K562 (cell line): Measurements from ENCODE around the gene ALDH7A1. TPM values are rescaled to one million over a fixed set of nuclear protein-coding genes. Genes with fewer than 3 reads are reported as not detected.

Experiments
- CBFA2T3 ChIP-seq: fragments of 450-650 bp; IDR thresholded peaks from 2 replicates; pipeline ENCODE4 v1.6.1; 2017
- EGR1 ChIP-seq: fragments of 450-650 bp; conservative IDR thresholded peaks from 2 replicates; pipeline ENCODE4 v1.6.1; 2017; ENCODE audit warnings: mild to moderate bottlenecking
- TEAD1 ChIP-seq, 2 experiments: fragments of 450-650 bp in 1 of 2; sonication (generic) in 1 of 2; formaldehyde crosslinking; IDR thresholded peaks; 2 replicates each; pipeline versions ENCODE4 v1.4.0 to v1.8.0; 2020 to 2022; ENCODE audit warnings: mild to moderate bottlenecking in 2 of 2, missing genetic modification reagents in 1 of 2
- polyA plus RNA-seq, 8 experiments: library from polyadenylated mRNA; depleted of rRNA in 4 of 8; stranded (reverse) in 5 of 8; unstranded in 3 of 8; fragments of >200 nt; fragmentation: Nextera tagmentation in 2 of 8; fragmentation: Illumina TruSeq in 1 of 8; extraction: Ambion mirVana in 2 of 8; extraction: Trizol in 1 of 8; gene quantifications; 2 replicates each; pipeline versions ENCODE4 v1.2.1 to v1.2.3, GENCODE V29; 2011 to 2014; ENCODE audit warnings: inconsistent platforms in 1 of 8, missing spikeins in 1 of 8
- total RNA-seq, 7 experiments: library from RNA; depleted of rRNA in 6 of 7; stranded (reverse); fragments of >200 nt in 6 of 7; fragmentation: Illumina TruSeq in 2 of 7; extraction: Trizol in 2 of 7; gene quantifications; 2 replicates each; pipeline versions ENCODE4 v1.2.1 to v1.2.3, GENCODE V29; 2011 to 2021; ENCODE audit warnings: low replicate concordance in 1 of 7
- TF ChIP-seq, protein P1 (sequence below), 2 experiments: IDR thresholded peaks in 1 of 2; conservative IDR thresholded peaks in 1 of 2; 2 replicates each; pipeline ENCODE4 v1.6.1; 2016; ENCODE audit warnings: low read depth in 2 of 2, mild to moderate bottlenecking in 1 of 2, missing compliant biosample characterization in 1 of 2, missing genetic modification characterization in 1 of 2, moderate library complexity in 1 of 2
- TF ChIP-seq, protein P2 (sequence below): sonication (generic); formaldehyde crosslinking; IDR thresholded peaks from 2 replicates; pipeline ENCODE4 v1.8.0; 2023; ENCODE audit warnings: missing genetic modification reagents, mild to moderate bottlenecking, borderline replicate concordance

Gene ALDH7A1
- total and polyA plus RNA-seq, 9 of the 15 experiments (the other 6 are each of a cell fraction or from before 2014, with no cell fraction given): 0.04 to 0.49 TPM; not detected in 7

DNA sequence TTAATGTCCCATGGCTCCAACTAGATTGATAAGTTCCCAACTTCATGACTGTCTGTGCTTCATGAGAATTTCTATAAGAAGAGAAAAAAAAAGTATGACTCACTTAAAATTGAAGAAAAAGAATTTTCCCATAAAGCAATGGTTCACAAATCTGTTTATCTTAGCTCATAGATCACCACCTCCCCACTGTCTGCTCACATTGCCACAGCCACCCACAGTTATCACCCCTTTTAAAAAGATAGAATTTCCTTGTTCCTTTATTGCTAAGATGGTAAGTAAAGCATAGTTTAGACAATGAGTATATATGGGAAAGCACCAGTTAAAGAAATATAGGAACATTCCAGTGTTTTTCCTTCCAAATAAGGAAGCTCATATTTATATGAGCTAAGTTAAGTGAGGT, 67.1 kb downstream of the ALDH7A1 start (continued):
- TF ChIP-seq, protein P1, sequence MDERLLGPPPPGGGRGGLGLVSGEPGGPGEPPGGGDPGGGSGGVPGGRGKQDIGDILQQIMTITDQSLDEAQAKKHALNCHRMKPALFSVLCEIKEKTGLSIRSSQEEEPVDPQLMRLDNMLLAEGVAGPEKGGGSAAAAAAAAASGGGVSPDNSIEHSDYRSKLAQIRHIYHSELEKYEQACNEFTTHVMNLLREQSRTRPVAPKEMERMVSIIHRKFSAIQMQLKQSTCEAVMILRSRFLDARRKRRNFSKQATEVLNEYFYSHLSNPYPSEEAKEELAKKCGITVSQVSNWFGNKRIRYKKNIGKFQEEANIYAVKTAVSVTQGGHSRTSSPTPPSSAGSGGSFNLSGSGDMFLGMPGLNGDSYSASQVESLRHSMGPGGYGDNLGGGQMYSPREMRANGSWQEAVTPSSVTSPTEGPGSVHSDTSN (CRISPR knock-in tag; IDR thresholded peaks at IDR 0.05; ENCODE audit: low read depth): no peak
- TF ChIP-seq, protein P1 (tag; conservative IDR thresholded peaks at IDR 0.05; ENCODE audit: low read depth): 0 out of 2 replicates have a peak, but pooled peaks have one; percentile 7
- TF ChIP-seq, protein P2, sequence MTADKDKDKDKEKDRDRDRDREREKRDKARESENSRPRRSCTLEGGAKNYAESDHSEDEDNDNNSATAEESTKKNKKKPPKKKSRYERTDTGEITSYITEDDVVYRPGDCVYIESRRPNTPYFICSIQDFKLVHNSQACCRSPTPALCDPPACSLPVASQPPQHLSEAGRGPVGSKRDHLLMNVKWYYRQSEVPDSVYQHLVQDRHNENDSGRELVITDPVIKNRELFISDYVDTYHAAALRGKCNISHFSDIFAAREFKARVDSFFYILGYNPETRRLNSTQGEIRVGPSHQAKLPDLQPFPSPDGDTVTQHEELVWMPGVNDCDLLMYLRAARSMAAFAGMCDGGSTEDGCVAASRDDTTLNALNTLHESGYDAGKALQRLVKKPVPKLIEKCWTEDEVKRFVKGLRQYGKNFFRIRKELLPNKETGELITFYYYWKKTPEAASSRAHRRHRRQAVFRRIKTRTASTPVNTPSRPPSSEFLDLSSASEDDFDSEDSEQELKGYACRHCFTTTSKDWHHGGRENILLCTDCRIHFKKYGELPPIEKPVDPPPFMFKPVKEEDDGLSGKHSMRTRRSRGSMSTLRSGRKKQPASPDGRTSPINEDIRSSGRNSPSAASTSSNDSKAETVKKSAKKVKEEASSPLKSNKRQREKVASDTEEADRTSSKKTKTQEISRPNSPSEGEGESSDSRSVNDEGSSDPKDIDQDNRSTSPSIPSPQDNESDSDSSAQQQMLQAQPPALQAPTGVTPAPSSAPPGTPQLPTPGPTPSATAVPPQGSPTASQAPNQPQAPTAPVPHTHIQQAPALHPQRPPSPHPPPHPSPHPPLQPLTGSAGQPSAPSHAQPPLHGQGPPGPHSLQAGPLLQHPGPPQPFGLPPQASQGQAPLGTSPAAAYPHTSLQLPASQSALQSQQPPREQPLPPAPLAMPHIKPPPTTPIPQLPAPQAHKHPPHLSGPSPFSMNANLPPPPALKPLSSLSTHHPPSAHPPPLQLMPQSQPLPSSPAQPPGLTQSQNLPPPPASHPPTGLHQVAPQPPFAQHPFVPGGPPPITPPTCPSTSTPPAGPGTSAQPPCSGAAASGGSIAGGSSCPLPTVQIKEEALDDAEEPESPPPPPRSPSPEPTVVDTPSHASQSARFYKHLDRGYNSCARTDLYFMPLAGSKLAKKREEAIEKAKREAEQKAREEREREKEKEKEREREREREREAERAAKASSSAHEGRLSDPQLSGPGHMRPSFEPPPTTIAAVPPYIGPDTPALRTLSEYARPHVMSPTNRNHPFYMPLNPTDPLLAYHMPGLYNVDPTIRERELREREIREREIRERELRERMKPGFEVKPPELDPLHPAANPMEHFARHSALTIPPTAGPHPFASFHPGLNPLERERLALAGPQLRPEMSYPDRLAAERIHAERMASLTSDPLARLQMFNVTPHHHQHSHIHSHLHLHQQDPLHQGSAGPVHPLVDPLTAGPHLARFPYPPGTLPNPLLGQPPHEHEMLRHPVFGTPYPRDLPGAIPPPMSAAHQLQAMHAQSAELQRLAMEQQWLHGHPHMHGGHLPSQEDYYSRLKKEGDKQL (CRISPR knock-in tag): no peak
- TF ChIP-seq TEAD1 (CRISPR knock-in tag; IDR thresholded peaks at IDR 0.05) (no peak), EGR1 (peak; percentile 54; the same call in 1 of the 2 replicates), CBFA2T3 (peak; percentile 38; the same call in 1 of the 2 replicates)
